HG03045 (cell line): Measurements from ENCODE around the gene TMEM42.

Experiments
- ATAC-seq: cut with Tn5 transposase; IDR thresholded peaks from one replicate; pipeline ENCODE4 v1.9.1; 2021; ENCODE audit warnings: mild to moderate bottlenecking, moderate library complexity; ENCODE audit not compliant: unreplicated experiment

Gene TMEM42

GRCh38 chr3:44870375-44871061 lies 8.8 kb downstream of the TMEM42 start:
- ATAC-seq: no peak

- no peak for ATAC-seq
These were observed 12.6 kb downstream of the TMEM42 start, which contains the start of gene TGM4 for GRCh38 chr3:44874308-44874707. Gene TGM4 (plus strand): TSS chr3:44874608. CDS start chr3:44874679, 71 bp downstream.

GRCh38 chr3:44875596-44875995 lies 13.9 kb downstream of the TMEM42 start:
- no peak for ATAC-seq

GRCh38 chr3:44877333-44877732 lies 15.6 kb downstream of the TMEM42 start:
- ATAC-seq: no peak

- ATAC-seq: no peak
These were observed 18.6 kb downstream of the TMEM42 start for GRCh38 chr3:44880284-44880683.

GRCh38 chr3:44883213-44883955 lies 21.7 kb downstream of the TMEM42 start:
- no peak for ATAC-seq

GRCh38 chr3:44883999-44884431 lies 22.3 kb downstream of the TMEM42 start:
- no peak for ATAC-seq

GRCh38 chr3:44885618-44886017 lies 23.9 kb downstream of the TMEM42 start:
- ATAC-seq: no peak

GRCh38 chr3:44886561-44886960 lies 24.8 kb downstream of the TMEM42 start:
- no peak for ATAC-seq

GRCh38 chr3:44887101-44887500 lies 25.4 kb downstream of the TMEM42 start:
- ATAC-seq: no peak

GRCh38 chr3:44890258-44890657 lies 28.5 kb downstream of the TMEM42 start:
- ATAC-seq: no peak

GRCh38 chr3:44890852-44891251 lies 29.1 kb downstream of the TMEM42 start:
- no peak for ATAC-seq

- ATAC-seq: no peak
These were observed 31.0 kb downstream of the TMEM42 start for GRCh38 chr3:44892689-44893088.

- no peak for ATAC-seq
These were observed 31.4 kb downstream of the TMEM42 start for GRCh38 chr3:44893097-44893496.

- no peak for ATAC-seq
These were observed 32.8 kb downstream of the TMEM42 start for GRCh38 chr3:44894485-44894884.

- no peak for ATAC-seq
These were observed 34.7 kb downstream of the TMEM42 start for GRCh38 chr3:44896440-44896839.

- ATAC-seq: no peak
These were observed 38.1 kb downstream of the TMEM42 start for GRCh38 chr3:44899683-44900367.

GRCh38 chr3:44902628-44903027 lies 40.9 kb downstream of the TMEM42 start:
- ATAC-seq: no peak

- ATAC-seq: no peak
These were observed 41.6 kb downstream of the TMEM42 start for GRCh38 chr3:44903314-44903713.

GRCh38 chr3:44903751-44904150 lies 42.0 kb downstream of the TMEM42 start:
- no peak for ATAC-seq

GRCh38 chr3:44905446-44906157 lies 43.9 kb downstream of the TMEM42 start:
- ATAC-seq: no peak
